Suprapubic skin (tissue), 4 donors: ENCODE results near the gene ARAF. TPM values are rescaled to one million over a fixed set of nuclear protein-coding genes. Genes with fewer than 3 reads are reported as not detected.

Experiments used
- DNase-seq, 2 donors: peaks; one replicate each; pipeline ENCODE4 v3.0.0-alpha.2; 2019; ENCODE audit warnings: low spot score in 2 of 2
- H3K27ac ChIP-seq: fragments of 200-600 bp; sonication (generic); one replicate; pipeline ENCODE4 v1.5.1; 2019
- H3K27me3 ChIP-seq: fragments of 200-600 bp; sonication (generic); one replicate; pipeline ENCODE4 v1.5.1; 2019
- H3K36me3 ChIP-seq: fragments of 200-600 bp; sonication (generic); one replicate; pipeline ENCODE4 v1.5.1; 2019
- H3K4me1 ChIP-seq: fragments of 200-600 bp; sonication (generic); one replicate; pipeline ENCODE4 v1.5.1; 2019
- H3K4me3 ChIP-seq: fragments of 200-600 bp; sonication (generic); one replicate; pipeline ENCODE4 v1.5.1; 2019; ENCODE audit warnings: mild to moderate bottlenecking
- H3K9me3 ChIP-seq: fragments of 200-600 bp; sonication (generic); one replicate; pipeline ENCODE4 v1.5.1; 2019
- EP300 ChIP-seq: sonication (generic); formaldehyde crosslinking; IDR thresholded peaks from one replicate; pipeline ENCODE4 v1.6.1; 2017; ENCODE audit warnings: antibody characterized with exemption
- POLR2A ChIP-seq, 2 donors: fragments of 450-650 bp; IDR thresholded peaks; one replicate each; pipeline ENCODE4 v1.6.1; 2017; ENCODE audit warnings: antibody characterized with exemption in 2 of 2, mild to moderate bottlenecking in 2 of 2, moderate library complexity in 2 of 2
- POLR2AphosphoS5 ChIP-seq, 3 donors: sonication (generic); formaldehyde crosslinking; IDR thresholded peaks; one replicate each; pipeline ENCODE4 v1.6.1; 2017; ENCODE audit warnings: antibody characterized with exemption in 3 of 3
- WGBS: methylation state at CpG from one replicate; pipeline ENCODE4 v1.1.5; 2018; 5-methylcytosine and 5-hydroxymethylcytosine counted together
- total RNA-seq, 4 donors: library from RNA; depleted of rRNA; stranded (reverse); fragments of >200 nt; gene quantifications; one replicate each; pipeline ENCODE4 v1.1.0, GENCODE V29; 2016
- TF ChIP-seq, protein P1 (sequence below), 2 donors: fragments of 200-600 bp in 1 of 2; fragments of 450-650 bp in 1 of 2; sonication (generic) in 1 of 2; IDR thresholded peaks; one replicate each; pipeline ENCODE4 v1.5.1; 2016 to 2019; ENCODE audit warnings: antibody characterized with exemption in 2 of 2, mild to moderate bottlenecking in 1 of 2, moderate library complexity in 1 of 2

Gene ARAF
- total RNA-seq, 4 donors from 2014 or later = 32.4 to 60.0 (median 42.2) TPM

DNA sequence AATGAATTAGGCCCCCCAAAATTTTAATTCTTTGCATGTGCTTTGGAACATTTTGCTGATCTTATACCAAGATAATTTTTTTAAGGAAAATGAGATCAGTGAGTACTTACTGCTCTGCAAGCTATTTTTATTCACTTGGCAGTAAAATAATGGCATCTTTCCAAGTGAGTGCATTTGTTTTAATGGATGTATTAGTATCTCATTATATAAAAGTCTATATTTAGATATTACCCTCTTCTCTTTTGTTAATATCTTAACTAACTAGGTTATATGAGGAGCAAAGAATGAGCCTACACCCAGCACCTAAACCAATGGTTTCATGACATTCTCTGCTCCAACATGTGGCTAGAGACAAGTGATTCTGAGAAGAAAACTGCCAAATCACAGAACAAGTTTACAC lies 21.1 kb upstream of the ARAF start:
- Histone ChIP-seq H3K4me3 (no peak overlapping the region), H3K4me1 (peaks cover 10% of the 10 kb centered on the region), H3K9me3 (no peaks in the 10 kb centered on the region), H3K27me3 (no peaks in the 10 kb centered on the region), H3K27ac (no peak overlapping the region), H3K36me3 (no peaks in the 10 kb centered on the region)
- TF ChIP-seq, protein P1, sequence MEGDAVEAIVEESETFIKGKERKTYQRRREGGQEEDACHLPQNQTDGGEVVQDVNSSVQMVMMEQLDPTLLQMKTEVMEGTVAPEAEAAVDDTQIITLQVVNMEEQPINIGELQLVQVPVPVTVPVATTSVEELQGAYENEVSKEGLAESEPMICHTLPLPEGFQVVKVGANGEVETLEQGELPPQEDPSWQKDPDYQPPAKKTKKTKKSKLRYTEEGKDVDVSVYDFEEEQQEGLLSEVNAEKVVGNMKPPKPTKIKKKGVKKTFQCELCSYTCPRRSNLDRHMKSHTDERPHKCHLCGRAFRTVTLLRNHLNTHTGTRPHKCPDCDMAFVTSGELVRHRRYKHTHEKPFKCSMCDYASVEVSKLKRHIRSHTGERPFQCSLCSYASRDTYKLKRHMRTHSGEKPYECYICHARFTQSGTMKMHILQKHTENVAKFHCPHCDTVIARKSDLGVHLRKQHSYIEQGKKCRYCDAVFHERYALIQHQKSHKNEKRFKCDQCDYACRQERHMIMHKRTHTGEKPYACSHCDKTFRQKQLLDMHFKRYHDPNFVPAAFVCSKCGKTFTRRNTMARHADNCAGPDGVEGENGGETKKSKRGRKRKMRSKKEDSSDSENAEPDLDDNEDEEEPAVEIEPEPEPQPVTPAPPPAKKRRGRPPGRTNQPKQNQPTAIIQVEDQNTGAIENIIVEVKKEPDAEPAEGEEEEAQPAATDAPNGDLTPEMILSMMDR (IDR thresholded peaks at IDR 0.05) = no peak
- TF ChIP-seq EP300 = no peak
- no peak for TF ChIP-seq POLR2AphosphoS5 (IDR thresholded peaks at IDR 0.05)
- TF ChIP-seq POLR2A (IDR thresholded peaks at IDR 0.05) = no peak
- DNase-seq = no peak

DNA sequence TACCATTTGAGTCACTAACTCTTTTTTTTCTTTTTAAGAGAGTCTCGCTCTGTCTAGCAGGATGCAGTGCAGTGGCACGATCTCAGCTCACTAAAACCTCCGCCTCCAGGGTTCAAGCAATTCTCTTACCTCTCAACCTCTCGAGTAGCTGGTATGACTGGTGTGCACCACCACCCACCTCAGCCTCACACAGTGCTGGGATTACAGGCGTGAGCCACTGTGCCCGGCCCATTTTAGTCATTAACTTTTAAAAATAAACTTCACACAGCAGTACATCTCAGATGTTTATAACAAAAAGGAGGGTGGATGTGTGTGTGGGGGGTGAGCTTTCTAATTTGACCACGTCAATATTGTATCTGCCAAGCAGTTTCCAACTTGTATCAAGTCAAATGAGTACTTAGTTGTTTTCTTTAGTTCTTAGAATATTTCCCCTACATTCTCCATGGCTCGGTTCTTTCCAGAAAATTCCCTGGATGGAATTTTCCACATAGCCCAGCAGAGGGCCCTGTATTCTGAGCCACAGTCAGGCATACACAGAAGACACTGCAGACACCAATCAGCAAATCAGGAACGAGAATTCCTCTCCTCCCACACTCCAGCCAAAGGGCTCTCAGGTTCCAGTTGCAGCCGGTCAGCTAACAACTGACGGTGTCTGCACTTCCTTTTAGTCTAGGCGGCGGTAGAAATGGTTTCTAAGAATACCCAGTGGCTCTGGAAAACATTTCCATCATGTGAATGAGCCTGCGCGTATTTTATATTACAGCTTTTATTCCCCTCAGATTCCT lies 20.1 kb upstream of the ARAF start:
- WGBS = 34% methylated on average over 15 of the region's 15 CpGs
- DNase-seq = peak in 1 of 2 donors; percentile 78
- Histone ChIP-seq H3K27me3 (no peaks in the 10 kb centered on the region), H3K27ac (no peak overlapping the region), H3K4me3 (no peak overlapping the region), H3K9me3 (no peaks in the 10 kb centered on the region), H3K4me1 (peaks cover 10% of the 10 kb centered on the region), H3K36me3 (no peaks in the 10 kb centered on the region)
- TF ChIP-seq, protein P1 (IDR thresholded peaks at IDR 0.05) = peak; percentile 35 to 53
- TF ChIP-seq EP300 = no peak

DNA sequence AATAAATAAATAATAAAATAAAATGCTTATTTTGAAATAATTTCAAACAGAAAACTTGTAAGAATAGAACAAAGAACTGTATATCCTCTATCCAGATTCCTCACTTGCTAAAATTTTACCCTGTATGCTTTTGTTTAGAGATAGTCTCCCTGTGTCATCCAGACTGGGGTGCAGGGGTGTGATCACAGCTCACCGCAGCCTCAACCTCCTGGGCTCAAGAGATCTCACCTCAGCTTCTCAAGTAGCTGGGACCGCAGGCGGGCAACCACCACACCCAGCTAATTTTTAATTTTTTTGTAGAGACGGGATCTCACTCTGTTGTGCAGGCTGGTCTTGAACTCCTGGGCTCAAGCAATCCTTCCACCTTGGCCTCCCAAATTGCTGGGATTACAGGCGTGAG lies 17.5 kb upstream of the ARAF start:
- no peak overlapping the region for H3K27ac ChIP-seq
- no peaks in the 10 kb centered on the region for H3K27me3 ChIP-seq
- H3K9me3 ChIP-seq = no peaks in the 10 kb centered on the region
- no peak overlapping the region for H3K4me3 ChIP-seq
- H3K36me3 ChIP-seq = no peaks in the 10 kb centered on the region
- 90% methylated on average over 5 of the region's 5 CpGs for WGBS
- H3K4me1 ChIP-seq = peaks cover 10% of the 10 kb centered on the region
- DNase-seq = no peak
- TF ChIP-seq POLR2A (IDR thresholded peaks at IDR 0.05) (no peak), POLR2AphosphoS5 (IDR thresholded peaks at IDR 0.05) (no peak), EP300 (no peak)
- TF ChIP-seq, protein P1 (IDR thresholded peaks at IDR 0.05) = no peak

DNA sequence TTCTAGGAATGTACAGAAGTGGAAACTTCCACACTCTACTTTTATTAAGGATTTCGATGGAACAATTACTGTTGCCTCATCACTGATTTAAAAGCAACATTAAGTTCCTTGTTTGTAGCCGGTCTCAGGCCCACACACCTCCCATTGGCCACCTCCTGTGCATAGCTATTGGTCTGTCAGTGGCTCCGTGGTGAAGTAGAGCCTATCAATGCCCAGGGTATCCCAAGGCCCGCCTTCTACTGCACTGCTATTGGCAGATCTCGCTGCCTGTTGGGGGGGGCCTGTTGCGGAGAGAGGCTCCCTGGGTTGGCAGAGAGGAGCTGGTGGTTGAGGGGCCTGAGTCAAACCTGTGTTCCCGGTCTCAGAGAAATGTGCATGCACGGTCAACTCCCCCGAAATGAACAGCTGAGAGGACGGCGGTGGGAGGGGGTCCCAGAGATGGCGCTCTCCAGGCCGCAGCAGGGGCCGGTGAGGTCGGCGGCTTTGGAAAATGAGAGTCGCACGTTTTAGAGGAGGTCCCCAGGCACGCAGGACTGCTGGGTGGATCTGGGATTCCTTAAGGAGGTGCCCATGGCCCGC lies 4.9 kb upstream of the ARAF start:
- 37% methylated on average over 20 of the region's 20 CpGs for WGBS
- DNase-seq = peak; percentile 93 to 94
- H3K9me3 ChIP-seq = no peaks in the 10 kb centered on the region
- peaks cover 3% of the 10 kb centered on the region for H3K4me1 ChIP-seq
- H3K36me3 ChIP-seq = no peaks in the 10 kb centered on the region
- H3K4me3 ChIP-seq = peak overlapping the region; percentile 51
- TF ChIP-seq POLR2AphosphoS5 (IDR thresholded peaks at IDR 0.05) (no peak), POLR2A (IDR thresholded peaks at IDR 0.05) (peak in 1 of 2 donors; percentile 34), EP300 (no peak)
- TF ChIP-seq, protein P1 (IDR thresholded peaks at IDR 0.05) = no peak
- H3K27ac ChIP-seq = peak overlapping the region; percentile 86
- H3K27me3 ChIP-seq = no peaks in the 10 kb centered on the region

DNA sequence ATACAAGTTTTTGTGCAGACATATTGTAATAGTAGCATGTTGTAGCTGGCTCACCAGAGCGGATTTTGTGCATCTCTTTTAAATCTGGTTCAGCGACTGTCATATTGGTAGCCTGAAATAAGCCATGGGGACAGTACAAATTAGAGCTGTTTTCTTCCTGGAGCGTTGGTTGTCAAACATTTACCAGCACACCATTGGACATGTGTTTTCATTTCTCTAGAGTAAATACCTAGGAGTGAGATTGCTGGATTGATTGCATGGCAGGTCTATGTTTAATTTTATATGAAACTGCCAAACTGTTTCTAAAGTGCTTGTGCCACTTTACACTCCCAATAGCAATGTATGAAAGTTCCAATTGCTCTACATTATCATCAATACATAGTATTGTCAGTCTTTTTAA lies 2.6 kb upstream of the ARAF start:
- TF ChIP-seq, protein P1 (IDR thresholded peaks at IDR 0.05) = no peak
- no peak for TF ChIP-seq EP300
- TF ChIP-seq POLR2A (IDR thresholded peaks at IDR 0.05) = no peak
- TF ChIP-seq POLR2AphosphoS5 (IDR thresholded peaks at IDR 0.05) = no peak
- peaks cover 7% of the 10 kb centered on the region for H3K36me3 ChIP-seq
- WGBS = 95% methylated on average over 3 of the region's 3 CpGs

More for the DNA sequence above, 2.6 kb upstream of the ARAF start:
- Histone ChIP-seq H3K4me1 (peaks cover 12% of the 10 kb centered on the region), H3K27me3 (no peaks in the 10 kb centered on the region), H3K27ac (no peak overlapping the region), H3K4me3 (no peak overlapping the region), H3K9me3 (no peaks in the 10 kb centered on the region)
- DNase-seq = no peak
